Karpas-422 (cell line): ENCODE measurements around the gene TNN. TPM values are rescaled to one million over a fixed set of nuclear protein-coding genes. Genes with fewer than 3 reads are reported as not detected.

Source experiments
- DNase-seq: peaks from one replicate; pipeline ENCODE4 v3.0.0-alpha.2; 2015
- H2AFZ ChIP-seq: fragments of 200-600 bp; sonication (generic); 2 replicates; pipeline ENCODE4 v1.6.1; 2014; ENCODE audit warnings: antibody characterized with exemption, low read length, mixed read lengths
- H3K27ac ChIP-seq: fragments of 200-600 bp; sonication (generic); 2 replicates; pipeline ENCODE4 v1.5.1; 2014; ENCODE audit warnings: mild to moderate bottlenecking, low read length, moderate library complexity
- H3K27me3 ChIP-seq: fragments of 200-600 bp; sonication (generic); 2 replicates; pipeline ENCODE4 v1.6.1; 2014; ENCODE audit warnings: low read length, mixed read lengths
- H3K36me3 ChIP-seq: fragments of 200-600 bp; sonication (generic); 2 replicates; pipeline ENCODE4 v1.6.1; 2014; ENCODE audit warnings: low read length, mixed read lengths; ENCODE audit not compliant: insufficient read depth
- H3K4me1 ChIP-seq: fragments of 200-600 bp; sonication (generic); 2 replicates; pipeline ENCODE4 v1.6.1; 2014; ENCODE audit warnings: mild to moderate bottlenecking, low read length, mixed read lengths
- H3K4me2 ChIP-seq: fragments of 200-600 bp; sonication (generic); 2 replicates; pipeline ENCODE4 v1.6.1; 2014; ENCODE audit warnings: low read length, low read depth, mild to moderate bottlenecking; ENCODE audit not compliant: poor library complexity, severe bottlenecking
- H3K4me3 ChIP-seq: fragments of 200-600 bp; sonication (generic); 2 replicates; pipeline ENCODE4 v1.5.1; 2014; ENCODE audit warnings: mild to moderate bottlenecking, antibody characterized with exemption, low read length, mixed read lengths
- H3K79me2 ChIP-seq: fragments of 200-600 bp; sonication (generic); 2 replicates; pipeline ENCODE4 v1.6.1; 2014; ENCODE audit warnings: mild to moderate bottlenecking, low read length, mixed read lengths
- H3K9ac ChIP-seq: fragments of 200-600 bp; sonication (generic); 2 replicates; pipeline ENCODE4 v1.6.0; 2014; ENCODE audit warnings: low read length
- H3K9me2 ChIP-seq: fragments of 200-600 bp; sonication (generic), shearing (Covaris generic); replicated peaks from 2 replicates; pipeline ENCODE4 v1.6.0; 2014; ENCODE audit warnings: mild to moderate bottlenecking, low read length, moderate library complexity; ENCODE audit not compliant: insufficient read depth
- H3K9me3 ChIP-seq: fragments of 300-700, 200-600 bp; sonication (generic); 2 replicates; pipeline ENCODE4 v1.6.1; 2014; ENCODE audit warnings: low read length, mixed read lengths
- H4K20me1 ChIP-seq: fragments of 200-600 bp; sonication (generic); 2 replicates; pipeline ENCODE4 v1.6.1; 2014; ENCODE audit warnings: mild to moderate bottlenecking, antibody characterized with exemption, low read length, low read depth; ENCODE audit not compliant: insufficient read depth
- total RNA-seq: library from RNA; depleted of rRNA; stranded (reverse); fragments of >200 nt; shearing (Covaris generic); gene quantifications from 2 replicates; pipeline ENCODE4 v1.2.3, GENCODE V29; 2014; ENCODE audit warnings: low replicate concordance

The TNN gene
- total RNA-seq, 1 experiment from 2014 or later: not detected

- H3K27me3 ChIP-seq: no peaks in the 10 kb centered on the region
- DNase-seq: no peak
- H4K20me1 ChIP-seq: no peaks in the 10 kb centered on the region
- H3K36me3 ChIP-seq: no peaks in the 10 kb centered on the region
- peaks cover 13% of the 10 kb centered on the region for H3K4me1 ChIP-seq
- H3K27ac ChIP-seq: no peak overlapping the region
- no peak overlapping the region for H3K4me2 ChIP-seq
- H3K9me2 ChIP-seq: no peaks in the 10 kb centered on the region
- H3K4me3 ChIP-seq: no peak overlapping the region
- H3K79me2 ChIP-seq: no peaks in the 10 kb centered on the region
- no peak overlapping the region for H2AFZ ChIP-seq
- H3K9me3 ChIP-seq: no peaks in the 10 kb centered on the region
- no peak overlapping the region for H3K9ac ChIP-seq
Measured at GRCh38 chr1:175133673-175134435, 66.2 kb downstream of the TNN start.

GRCh38 chr1:175134500-175134899 lies 66.9 kb downstream of the TNN start:
- Histone ChIP-seq H3K4me2 (no peak overlapping the region), H3K9me2 (no peaks in the 10 kb centered on the region), H3K4me3 (no peak overlapping the region), H3K4me1 (peaks cover 13% of the 10 kb centered on the region), H3K79me2 (no peaks in the 10 kb centered on the region), H2AFZ (no peak overlapping the region), H3K27ac (no peak overlapping the region), H3K27me3 (no peaks in the 10 kb centered on the region), H3K9ac (no peak overlapping the region), H3K9me3 (no peaks in the 10 kb centered on the region), H3K36me3 (no peaks in the 10 kb centered on the region), H4K20me1 (no peaks in the 10 kb centered on the region)
- DNase-seq: no peak

- no peak overlapping the region for H3K9ac ChIP-seq
- H3K4me1 ChIP-seq: no peaks in the 10 kb centered on the region
- H3K79me2 ChIP-seq: no peaks in the 10 kb centered on the region
- H3K27me3 ChIP-seq: no peaks in the 10 kb centered on the region
- H3K36me3 ChIP-seq: no peaks in the 10 kb centered on the region
- no peaks in the 10 kb centered on the region for H3K9me2 ChIP-seq
- no peak overlapping the region for H2AFZ ChIP-seq
- no peak overlapping the region for H3K4me2 ChIP-seq
- no peak overlapping the region for H3K4me3 ChIP-seq
- no peak overlapping the region for H3K27ac ChIP-seq
- 0 out of 2 replicates have a peak, but pooled peaks cover 4% of the 10 kb centered on the region for H4K20me1 ChIP-seq
- no peak for DNase-seq
- no peaks in the 10 kb centered on the region for H3K9me3 ChIP-seq
Measured at GRCh38 chr1:175136246-175136645, 68.6 kb downstream of the TNN start.

GRCh38 chr1:175137369-175137768 lies 69.7 kb downstream of the TNN start:
- Histone ChIP-seq H4K20me1 (0 out of 2 replicates have a peak, but pooled peaks cover 4% of the 10 kb centered on the region), H3K27ac (no peak overlapping the region), H3K27me3 (no peaks in the 10 kb centered on the region), H2AFZ (no peak overlapping the region), H3K9ac (no peak overlapping the region), H3K4me3 (no peak overlapping the region), H3K4me2 (no peak overlapping the region), H3K36me3 (no peaks in the 10 kb centered on the region), H3K9me2 (no peaks in the 10 kb centered on the region), H3K79me2 (no peaks in the 10 kb centered on the region), H3K9me3 (no peaks in the 10 kb centered on the region), H3K4me1 (peaks cover 7% of the 10 kb centered on the region)
- DNase-seq: no peak

GRCh38 chr1:175138579-175138978 lies 70.9 kb downstream of the TNN start:
- H3K27ac ChIP-seq: no peak overlapping the region
- no peak overlapping the region for H3K9ac ChIP-seq
- peaks cover 17% of the 10 kb centered on the region for H3K4me1 ChIP-seq
- H2AFZ ChIP-seq: no peak overlapping the region
- H3K9me2 ChIP-seq: no peaks in the 10 kb centered on the region
- H3K4me3 ChIP-seq: no peak overlapping the region
- no peaks in the 10 kb centered on the region for H3K27me3 ChIP-seq
- H4K20me1 ChIP-seq: peaks cover 7% of the 10 kb centered on the region; the same call in 1 of the 2 replicates
- DNase-seq: no peak
- H3K36me3 ChIP-seq: no peaks in the 10 kb centered on the region
- H3K4me2 ChIP-seq: no peak overlapping the region
- no peaks in the 10 kb centered on the region for H3K9me3 ChIP-seq
- H3K79me2 ChIP-seq: no peaks in the 10 kb centered on the region

- no peaks in the 10 kb centered on the region for H3K9me2 ChIP-seq
- no peak overlapping the region for H3K9ac ChIP-seq
- H4K20me1 ChIP-seq: peaks cover 4% of the 10 kb centered on the region; the same call in 1 of the 2 replicates
- no peaks in the 10 kb centered on the region for H3K36me3 ChIP-seq
- no peaks in the 10 kb centered on the region for H3K9me3 ChIP-seq
- H3K4me1 ChIP-seq: peaks cover 36% of the 10 kb centered on the region
- DNase-seq: no peak
- H3K4me2 ChIP-seq: no peak overlapping the region
- no peak overlapping the region for H3K27ac ChIP-seq
- H3K79me2 ChIP-seq: no peaks in the 10 kb centered on the region
- H3K27me3 ChIP-seq: no peaks in the 10 kb centered on the region
- H2AFZ ChIP-seq: no peak overlapping the region
- H3K4me3 ChIP-seq: no peak overlapping the region
Measured at GRCh38 chr1:175145899-175146528, 78.4 kb downstream of the TNN start.

- no peaks in the 10 kb centered on the region for H3K79me2 ChIP-seq
- DNase-seq: peak; percentile 92
- H3K9me3 ChIP-seq: no peaks in the 10 kb centered on the region
- no peak overlapping the region for H3K27ac ChIP-seq
- H3K4me3 ChIP-seq: no peak overlapping the region
- H3K27me3 ChIP-seq: no peaks in the 10 kb centered on the region
- H3K9me2 ChIP-seq: no peaks in the 10 kb centered on the region
- H4K20me1 ChIP-seq: peaks cover 3% of the 10 kb centered on the region; the same call in 1 of the 2 replicates
- no peaks in the 10 kb centered on the region for H3K36me3 ChIP-seq
- peaks cover 36% of the 10 kb centered on the region for H3K4me1 ChIP-seq
- H3K9ac ChIP-seq: no peak overlapping the region
- H3K4me2 ChIP-seq: no peak overlapping the region
- H2AFZ ChIP-seq: no peak overlapping the region
Measured at GRCh38 chr1:175146529-175147213, 79.0 kb downstream of the TNN start.

- Histone ChIP-seq H3K27ac (no peak overlapping the region), H3K4me3 (peak overlapping the region; percentile 7; the same call in 1 of the 2 replicates), H3K9ac (no peak overlapping the region), H3K79me2 (no peaks in the 10 kb centered on the region), H3K9me3 (no peaks in the 10 kb centered on the region), H3K36me3 (no peaks in the 10 kb centered on the region), H3K9me2 (no peaks in the 10 kb centered on the region), H2AFZ (no peak overlapping the region), H3K4me2 (peak overlapping the region; percentile 51), H3K27me3 (no peaks in the 10 kb centered on the region), H4K20me1 (peaks cover 3% of the 10 kb centered on the region; the same call in 1 of the 2 replicates), H3K4me1 (peaks cover 34% of the 10 kb centered on the region)
- DNase-seq: peak; percentile 65
Measured at GRCh38 chr1:175147569-175147968, 79.9 kb downstream of the TNN start.
